ACC112 (cell line): Measurements from ENCODE around the gene ZNF425.

Experiments
- H2AFZ ChIP-seq: fragments of 200-600 bp; sonication (generic); one replicate; pipeline ENCODE4 v1.6.0; 2017; ENCODE audit warnings: antibody characterized with exemption, low read length; ENCODE audit not compliant: unreplicated experiment
- H3K27ac ChIP-seq: fragments of 200-600 bp; sonication (generic); 2 replicates; pipeline ENCODE4 v1.5.1; 2014; ENCODE audit warnings: low read depth, mild to moderate bottlenecking, antibody characterized with exemption, low read length, moderate library complexity
- H3K27me3 ChIP-seq: fragments of 200-600 bp; sonication (generic); 2 replicates; pipeline ENCODE4 v1.6.1; 2014; ENCODE audit warnings: mild to moderate bottlenecking, antibody characterized with exemption, low read length, moderate library complexity, mixed read lengths; ENCODE audit not compliant: insufficient read depth
- H3K36me3 ChIP-seq: fragments of 200-600 bp; sonication (generic); 2 replicates; pipeline ENCODE4 v1.6.1; 2016; ENCODE audit warnings: mild to moderate bottlenecking, antibody characterized with exemption, low read length, moderate library complexity, mixed read lengths; ENCODE audit not compliant: insufficient read depth
- H3K4me1 ChIP-seq: fragments of 200-600 bp; sonication (generic); one replicate; pipeline ENCODE4 v1.6.1; 2016; ENCODE audit warnings: low read length, mixed read lengths; ENCODE audit not compliant: insufficient read depth, unreplicated experiment, control insufficient read depth
- H3K4me3 ChIP-seq: fragments of 200-600 bp; sonication (generic); 2 replicates; pipeline ENCODE4 v1.5.1; 2014; ENCODE audit warnings: mild to moderate bottlenecking, low read depth, low read length
- H3K79me2 ChIP-seq: fragments of 200-600 bp; sonication (generic); one replicate; pipeline ENCODE4 v1.6.0; 2016; ENCODE audit warnings: low read length; ENCODE audit not compliant: control insufficient read depth, unreplicated experiment, insufficient read depth

The ZNF425 gene

DNA sequence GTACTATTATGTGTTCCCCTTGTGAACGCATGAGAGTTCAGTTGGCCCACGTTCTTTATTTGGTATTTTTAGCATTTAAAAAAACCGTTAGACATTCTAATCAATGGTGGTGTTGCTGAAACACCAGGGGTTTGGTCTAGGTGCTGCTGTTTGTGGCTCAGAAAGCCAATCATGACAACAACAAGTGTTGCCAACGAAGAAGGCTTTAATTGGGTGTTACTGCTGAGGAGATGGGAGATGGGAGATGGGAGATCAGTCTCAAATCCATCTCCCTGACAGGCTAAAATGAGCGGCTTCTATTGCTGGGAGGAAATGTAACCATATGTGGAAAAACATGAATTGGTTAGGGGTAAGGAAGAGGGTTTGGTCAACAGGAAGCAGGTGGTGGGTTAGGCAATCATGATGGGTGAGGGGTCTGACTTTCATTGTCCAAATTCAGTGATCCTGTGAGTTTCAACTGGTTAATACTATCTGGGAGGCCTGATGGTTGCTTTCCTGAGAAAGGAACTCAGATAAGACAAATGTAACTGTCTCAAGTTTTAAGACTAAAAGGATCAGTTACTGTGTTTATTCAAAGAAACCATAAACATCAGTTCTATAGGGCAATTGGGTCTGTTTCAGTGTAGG, 4.6 kb upstream of the ZNF425 start:
- no peak overlapping the region for H3K4me3 ChIP-seq
- peaks cover 27% of the 10 kb centered on the region for H3K36me3 ChIP-seq
- H2AFZ ChIP-seq = no peak overlapping the region
- H3K27ac ChIP-seq = no peak overlapping the region
- peaks cover 6% of the 10 kb centered on the region for H3K4me1 ChIP-seq
- H3K79me2 ChIP-seq = peaks cover 10% of the 10 kb centered on the region
- H3K27me3 ChIP-seq = no peaks in the 10 kb centered on the region

- peak overlapping the region; percentile 64 for H3K27ac ChIP-seq
- H3K4me3 ChIP-seq = peak overlapping the region; percentile 97
- peaks cover 21% of the 10 kb centered on the region for H3K79me2 ChIP-seq
- H3K36me3 ChIP-seq = peaks cover 17% of the 10 kb centered on the region
- H3K4me1 ChIP-seq = peaks cover 6% of the 10 kb centered on the region
- no peaks in the 10 kb centered on the region for H3K27me3 ChIP-seq
- peak overlapping the region; percentile 90 for H2AFZ ChIP-seq
Measured at GRCh38 chr7:149126662-149127266, 640 bp upstream of the ZNF425 start.

GRCh38 chr7:149125189-149125862, 798 bp downstream of the ZNF425 start:
- peak overlapping the region; percentile 47 for H3K27ac ChIP-seq
- H3K79me2 ChIP-seq = peaks cover 21% of the 10 kb centered on the region
- H2AFZ ChIP-seq = peak overlapping the region; percentile 83
- H3K36me3 ChIP-seq = peaks cover 3% of the 10 kb centered on the region
- peaks cover 6% of the 10 kb centered on the region for H3K4me1 ChIP-seq
- H3K27me3 ChIP-seq = no peaks in the 10 kb centered on the region
- peak overlapping the region; percentile 97 for H3K4me3 ChIP-seq

GRCh38 chr7:149109969-149110368, 16.2 kb downstream of the ZNF425 start:
- Histone ChIP-seq H3K27ac (no peak overlapping the region), H3K4me3 (no peak overlapping the region), H2AFZ (no peak overlapping the region), H3K36me3 (no peaks in the 10 kb centered on the region), H3K27me3 (no peaks in the 10 kb centered on the region), H3K4me1 (no peaks in the 10 kb centered on the region), H3K79me2 (no peaks in the 10 kb centered on the region)

GRCh38 chr7:149104749-149105148, 21.4 kb downstream of the ZNF425 start:
- no peak overlapping the region for H3K27ac ChIP-seq
- H3K4me1 ChIP-seq = no peaks in the 10 kb centered on the region
- no peaks in the 10 kb centered on the region for H3K36me3 ChIP-seq
- H3K79me2 ChIP-seq = no peaks in the 10 kb centered on the region
- no peak overlapping the region for H3K4me3 ChIP-seq
- H3K27me3 ChIP-seq = no peaks in the 10 kb centered on the region
- no peak overlapping the region for H2AFZ ChIP-seq

GRCh38 chr7:149104214-149104613, 21.9 kb downstream of the ZNF425 start:
- no peak overlapping the region for H2AFZ ChIP-seq
- no peaks in the 10 kb centered on the region for H3K36me3 ChIP-seq
- no peaks in the 10 kb centered on the region for H3K79me2 ChIP-seq
- H3K27me3 ChIP-seq = no peaks in the 10 kb centered on the region
- no peak overlapping the region for H3K4me3 ChIP-seq
- H3K27ac ChIP-seq = no peak overlapping the region
- H3K4me1 ChIP-seq = no peaks in the 10 kb centered on the region

DNA sequence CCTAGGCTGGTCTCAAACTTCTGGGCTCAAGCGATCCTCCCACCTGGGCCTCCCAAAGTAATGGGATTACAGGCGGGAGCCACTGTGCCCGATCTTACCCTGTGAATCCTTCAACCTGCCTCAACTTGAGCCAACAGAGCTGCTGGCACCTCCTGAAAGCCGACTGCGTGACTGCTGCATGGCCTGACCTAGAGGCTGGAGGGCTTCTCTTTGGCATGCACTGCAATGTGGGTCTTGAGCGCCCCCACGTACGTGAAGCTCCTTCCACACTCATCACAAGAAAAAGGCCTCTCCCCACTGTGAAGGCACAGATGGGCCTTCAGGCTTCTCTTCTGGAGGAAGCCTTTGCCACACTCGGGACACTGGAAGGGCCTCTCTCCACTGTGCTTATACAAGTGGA, 22.7 kb downstream of the ZNF425 start:
- no peak overlapping the region for H2AFZ ChIP-seq
- H3K4me1 ChIP-seq = no peaks in the 10 kb centered on the region
- no peaks in the 10 kb centered on the region for H3K36me3 ChIP-seq

GRCh38 chr7:149102666-149103065, 23.5 kb downstream of the ZNF425 start:
- Histone ChIP-seq H2AFZ (no peak overlapping the region), H3K27ac (no peak overlapping the region), H3K4me3 (no peak overlapping the region), H3K36me3 (no peaks in the 10 kb centered on the region), H3K27me3 (no peaks in the 10 kb centered on the region), H3K79me2 (no peaks in the 10 kb centered on the region), H3K4me1 (no peaks in the 10 kb centered on the region)

More for the DNA sequence above, 22.7 kb downstream of the ZNF425 start:
- Histone ChIP-seq H3K4me3 (no peak overlapping the region), H3K27ac (no peak overlapping the region), H3K79me2 (no peaks in the 10 kb centered on the region), H3K27me3 (no peaks in the 10 kb centered on the region)

DNA sequence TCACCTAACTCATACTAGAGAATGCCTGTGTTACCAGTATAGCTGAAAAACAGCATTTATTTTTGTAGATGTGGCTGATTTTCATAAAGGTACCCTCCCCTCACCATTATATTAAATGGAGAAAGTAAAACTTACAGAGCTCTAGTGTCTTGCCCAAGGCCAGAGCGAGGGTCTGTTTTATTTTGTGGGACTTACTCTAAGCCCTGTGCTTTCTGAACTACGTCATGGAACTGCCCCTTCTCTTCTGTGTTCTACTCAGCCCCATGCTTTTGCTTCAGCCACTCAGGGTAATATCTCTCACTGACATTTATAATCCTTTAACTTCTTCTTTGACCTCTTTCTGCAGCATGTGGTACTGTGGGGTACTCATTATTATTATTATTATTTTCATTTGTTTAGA, 25.3 kb downstream of the ZNF425 start:
- Histone ChIP-seq H3K27me3 (no peaks in the 10 kb centered on the region), H3K27ac (no peak overlapping the region), H3K4me1 (no peaks in the 10 kb centered on the region), H2AFZ (no peak overlapping the region), H3K4me3 (no peak overlapping the region), H3K79me2 (no peaks in the 10 kb centered on the region), H3K36me3 (no peaks in the 10 kb centered on the region)

- Histone ChIP-seq H3K27me3 (no peaks in the 10 kb centered on the region), H3K4me1 (no peaks in the 10 kb centered on the region), H3K27ac (no peak overlapping the region), H3K79me2 (no peaks in the 10 kb centered on the region), H3K4me3 (no peak overlapping the region), H2AFZ (no peak overlapping the region), H3K36me3 (no peaks in the 10 kb centered on the region)
Measured at GRCh38 chr7:149099058-149099457, 27.1 kb downstream of the ZNF425 start.

GRCh38 chr7:149097088-149097487, 29.0 kb downstream of the ZNF425 start:
- H3K4me1 ChIP-seq = no peaks in the 10 kb centered on the region
- no peak overlapping the region for H2AFZ ChIP-seq
- H3K36me3 ChIP-seq = no peaks in the 10 kb centered on the region
- H3K27me3 ChIP-seq = no peaks in the 10 kb centered on the region
- H3K79me2 ChIP-seq = no peaks in the 10 kb centered on the region
- H3K27ac ChIP-seq = no peak overlapping the region
- no peak overlapping the region for H3K4me3 ChIP-seq
